ENCODE measurements around the gene TTYH2.

The TTYH2 gene

GRCh38 chr17:74214484-74215341, 1.3 kb downstream of the TTYH2 start:
- Histone ChIP-seq H3K27me3 (replicated peaks) (no peaks in the 10 kb centered on the region), H3K27ac (no peak overlapping the region), H3K36me3 (replicated peaks) (peaks cover 15% of the 10 kb centered on the region), H3K4me3 (ENCODE audit: low read depth, low read length) (no peak overlapping the region)
- in situ Hi-C loops (cut with HindIII; ENCODE audit: low pct_ligation_motif_present, low sequenced_read_pairs): no loop called here
- no peak for TF ChIP-seq CTCF (IDR thresholded peaks at IDR 0.05; ENCODE audit: low read depth, low read length, missing control alignments)
- DNase-seq: no peak

- Histone ChIP-seq H3K27me3 (replicated peaks) (no peaks in the 10 kb centered on the region), H3K36me3 (replicated peaks) (peaks cover 9% of the 10 kb centered on the region), H3K4me3 (ENCODE audit: low read depth, low read length) (no peak overlapping the region), H3K27ac (no peak overlapping the region)
- DNase-seq: no peak
- no peak for TF ChIP-seq CTCF (IDR thresholded peaks at IDR 0.05; ENCODE audit: low read depth, low read length, missing control alignments)
- in situ Hi-C loops (cut with HindIII; ENCODE audit: low pct_ligation_motif_present, low sequenced_read_pairs): no loop called here
Measured at GRCh38 chr17:74215342-74215727, 2.0 kb downstream of the TTYH2 start.

DNA sequence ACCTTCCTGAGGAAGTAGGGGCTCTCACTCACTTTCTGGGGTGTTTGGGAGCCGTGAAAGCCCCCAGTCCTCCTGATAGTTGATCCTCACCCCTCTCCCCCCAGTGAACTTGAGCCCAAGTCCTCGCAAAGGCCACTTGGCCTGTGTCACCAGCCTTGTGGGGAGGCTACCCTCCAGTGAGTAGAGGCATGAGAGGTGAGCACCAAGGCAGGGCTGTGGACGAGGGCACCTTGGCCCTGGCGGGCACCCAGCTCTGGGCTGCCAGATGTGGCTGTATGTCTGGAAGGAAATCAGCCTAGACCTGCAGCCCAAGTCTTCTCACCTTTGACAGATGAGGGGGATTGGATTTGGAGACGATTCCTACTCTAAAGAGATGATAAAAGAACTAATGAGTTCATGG, 3.1 kb downstream of the TTYH2 start:
- H3K27me3 ChIP-seq (replicated peaks): no peaks in the 10 kb centered on the region
- no peak overlapping the region for H3K4me3 ChIP-seq (ENCODE audit: low read depth, low read length)
- no peak for DNase-seq
- no peak overlapping the region for H3K27ac ChIP-seq
- in situ Hi-C loops (cut with HindIII; ENCODE audit: low pct_ligation_motif_present, low sequenced_read_pairs): no loop called here
- H3K36me3 ChIP-seq (replicated peaks): no peaks in the 10 kb centered on the region
- TF ChIP-seq CTCF (IDR thresholded peaks at IDR 0.05; ENCODE audit: low read depth, low read length, missing control alignments): no peak

- no peak overlapping the region for H3K4me3 ChIP-seq (ENCODE audit: low read depth, low read length)
- H3K27me3 ChIP-seq (replicated peaks): no peaks in the 10 kb centered on the region
- TF ChIP-seq CTCF (IDR thresholded peaks at IDR 0.05; ENCODE audit: low read depth, low read length, missing control alignments): no peak
- in situ Hi-C loops (cut with HindIII; ENCODE audit: low pct_ligation_motif_present, low sequenced_read_pairs): no loop called here
- DNase-seq: no peak
- H3K36me3 ChIP-seq (replicated peaks): no peaks in the 10 kb centered on the region
- no peak overlapping the region for H3K27ac ChIP-seq
Measured at GRCh38 chr17:74217037-74217730, 3.8 kb downstream of the TTYH2 start.

DNA sequence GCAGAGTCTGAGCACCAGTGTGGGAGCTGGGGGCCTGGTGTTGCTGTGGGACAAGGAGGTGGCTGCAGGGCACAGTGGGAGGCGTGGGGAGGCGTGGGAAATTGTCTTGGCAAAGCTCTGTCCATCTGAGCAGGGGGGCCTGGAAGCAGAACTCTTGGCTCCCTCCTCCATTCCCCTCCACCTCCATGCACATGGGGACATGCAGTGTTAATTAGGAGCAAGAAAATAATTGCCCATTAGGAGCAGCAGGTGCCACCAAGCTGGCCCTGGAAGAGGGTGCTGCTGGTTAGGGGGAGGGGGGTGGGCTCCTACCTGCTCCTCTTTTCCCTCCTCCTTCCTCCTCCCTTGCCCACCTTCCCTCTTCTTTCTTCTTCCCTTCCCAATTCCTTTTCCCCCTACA, 4.5 kb downstream of the TTYH2 start:
- in situ Hi-C loops (cut with HindIII; ENCODE audit: low pct_ligation_motif_present, low sequenced_read_pairs): no loop called here
- TF ChIP-seq CTCF (IDR thresholded peaks at IDR 0.05; ENCODE audit: low read depth, low read length, missing control alignments): no peak
- no peak overlapping the region for H3K27ac ChIP-seq
- no peaks in the 10 kb centered on the region for H3K36me3 ChIP-seq (replicated peaks)
- no peaks in the 10 kb centered on the region for H3K27me3 ChIP-seq (replicated peaks)
- no peak for DNase-seq
- no peak overlapping the region for H3K4me3 ChIP-seq (ENCODE audit: low read depth, low read length)
